ENCODE measurements around the gene MIOS.

- TF ChIP-seq POLR2A (IDR thresholded peaks at IDR 0.05; ENCODE audit: extremely low read depth, insufficient read length), result no peak
- TF ChIP-seq CTCF (IDR thresholded peaks at IDR 0.05; ENCODE audit: low read depth, low read length), result no peak
- TF ChIP-seq MYC (IDR thresholded peaks at IDR 0.05; ENCODE audit: low read depth, low read length), result no peak
- no peak for TF ChIP-seq MAX (IDR thresholded peaks at IDR 0.05; ENCODE audit: low read depth, low read length)
These were observed 44.3 kb upstream of the MIOS start for GRCh38 chr7:7522421-7522820.
